Brain pericyte (primary cell): ENCODE results near the gene DTNA.

Source experiments
- DNase-seq: peaks from one replicate; pipeline ENCODE4 v3.0.0-alpha.2; 2012; ENCODE audit warnings: low read depth, low spot score

DTNA gene

GRCh38 chr18:34932792-34933466 is 222.8 kb downstream of the DTNA start:
- no peak for DNase-seq

DNA sequence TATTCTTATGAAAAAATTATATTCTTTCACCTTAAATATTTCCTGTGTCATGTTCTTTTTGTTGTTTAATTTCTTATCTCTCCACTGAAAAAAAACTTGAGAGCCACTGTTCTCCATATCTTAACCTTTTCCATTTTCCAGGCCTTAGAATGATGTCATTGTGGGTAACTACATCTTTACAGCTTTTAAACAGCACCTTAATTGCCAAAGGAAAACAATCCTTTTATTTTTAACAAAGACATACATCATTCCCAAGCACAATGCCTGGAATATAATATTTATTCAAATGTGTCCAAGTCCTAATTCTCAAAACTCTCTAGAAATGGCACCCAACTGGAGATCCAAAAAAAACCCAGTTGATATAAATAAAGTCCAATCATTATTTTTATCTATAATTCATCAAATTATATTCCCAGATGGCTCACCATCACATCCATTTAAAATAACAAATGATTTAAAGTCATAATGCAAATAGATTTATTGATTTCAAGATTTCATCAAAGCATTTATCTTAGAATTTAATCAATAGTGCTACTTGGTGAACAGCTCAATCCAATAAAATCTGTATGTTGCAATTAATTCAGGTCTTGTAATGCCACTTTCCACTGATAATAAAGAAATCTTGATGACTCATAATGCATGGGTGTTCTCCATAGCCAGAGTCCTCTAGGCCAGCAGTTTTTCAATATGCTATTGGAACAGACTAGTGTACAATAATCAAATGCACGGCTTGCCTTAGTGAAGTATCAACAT is 224.0 kb downstream of the DTNA start:
- DNase-seq = no peak

DNA sequence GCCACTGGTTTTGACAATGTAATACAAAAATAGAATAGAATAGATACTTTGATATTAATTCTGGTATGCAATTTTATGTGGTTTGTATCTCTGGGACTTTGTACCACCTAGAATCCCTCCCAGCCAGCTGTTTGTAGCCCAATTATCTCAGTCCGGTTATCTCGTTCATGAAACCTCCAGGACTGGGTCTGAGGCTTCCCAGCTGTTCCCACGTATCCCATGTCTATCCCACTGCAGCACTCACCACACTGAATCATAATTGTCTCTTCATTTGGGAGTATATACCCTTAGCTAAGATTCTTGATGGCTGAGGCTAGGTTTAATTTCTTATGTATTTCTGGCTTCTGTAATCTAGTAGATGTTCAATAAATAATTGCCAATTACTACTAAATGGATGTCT is 226.7 kb downstream of the DTNA start:
- no peak for DNase-seq

DNA sequence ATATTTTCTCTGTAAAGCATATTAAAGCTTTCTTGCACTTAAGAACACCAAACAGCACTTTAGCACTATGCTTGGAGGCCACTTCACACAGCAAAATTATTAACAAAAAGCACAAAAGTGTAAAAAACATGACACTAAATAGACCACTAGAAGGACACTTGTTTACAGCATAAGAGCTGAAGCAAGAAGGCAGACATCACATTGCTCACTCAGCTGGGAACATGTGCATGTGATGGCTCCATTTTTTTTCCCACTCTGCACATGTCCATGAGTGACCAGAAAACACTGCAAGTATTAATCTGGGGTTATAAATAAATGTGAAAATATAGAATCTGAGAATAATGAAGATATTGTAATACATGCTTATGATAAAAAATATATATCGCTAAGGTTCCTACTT is 228.0 kb downstream of the DTNA start:
- no peak for DNase-seq
